Erythroblast (primary cell): ENCODE results near the gene ADARB2.

Source experiments
- GATA1 ChIP-seq: IDR thresholded peaks from 2 replicates; pipeline ENCODE4 v1.6.1; 2011; ENCODE audit warnings: low read depth, mild to moderate bottlenecking, control low read depth, low read length, moderate library complexity
- POLR2A ChIP-seq: IDR thresholded peaks from 2 replicates; pipeline ENCODE4 v1.6.1; 2011; ENCODE audit warnings: mild to moderate bottlenecking, low read length

- no peak for TF ChIP-seq POLR2A
- no peak for TF ChIP-seq GATA1
These were observed 541.5 kb downstream of the ADARB2 start for GRCh38 chr10:1195828-1196227.
